Naive thymus-derived CD4-positive, alpha-beta T cell (primary cell): ENCODE results near the gene VASP. TPM values are rescaled to one million over a fixed set of nuclear protein-coding genes. Genes with fewer than 3 reads are reported as not detected.

Experiments
- ATAC-seq: fragments of 150-1000 bp; cut with Tn5 transposase; 2 replicates; pipeline ENCODE4 v1.10.0; 2021; ENCODE audit warnings: mild to moderate bottlenecking, moderate library complexity
- CTCF ChIA-PET: fragments of 350-600 bp; sonication (Branson Sonifier 250); formaldehyde crosslinking; loops from one replicate; lab custom pipeline; 2021; ENCODE audit warnings: antibody characterized with exemption; lab: Charles Lee
- POLR2A ChIA-PET: fragments of 350-600 bp; sonication (Branson Sonifier 250); formaldehyde crosslinking; loops from one replicate; lab custom pipeline; 2021; ENCODE audit warnings: antibody characterized with exemption, inconsistent platforms; lab: Charles Lee
- DNase-seq, 9 donors: peaks; one replicate each; pipeline versions ENCODE4 v3.0.0 to v3.0.0-alpha.2; 2020 to 2022; ENCODE audit warnings: mixed read lengths in 1 of 9
- H3K27ac ChIP-seq: one replicate; pipeline ENCODE4 v1.7.0; 2013; ENCODE audit warnings: mild to moderate bottlenecking, low read depth, low read length, moderate library complexity
- H3K27me3 ChIP-seq, 2 donors: one replicate each; pipeline ENCODE4 v1.7.0; 2013; ENCODE audit warnings: low read length in 2 of 2, mild to moderate bottlenecking in 2 of 2, moderate library complexity in 2 of 2; ENCODE audit not compliant: control insufficient read depth in 2 of 2, insufficient read depth in 2 of 2
- H3K36me3 ChIP-seq, 3 experiments: 1 replicate in 2 of 3; 2 replicates in 1 of 3; pipeline ENCODE4 v1.7.0; 2013; ENCODE audit warnings: low read length in 3 of 3, mild to moderate bottlenecking in 3 of 3, moderate library complexity in 1 of 3; ENCODE audit not compliant: insufficient read depth in 3 of 3, control insufficient read depth in 2 of 3
- H3K4me1 ChIP-seq, 2 donors: one replicate each; pipeline ENCODE4 v1.7.0; 2013; ENCODE audit warnings: low read length in 2 of 2, mild to moderate bottlenecking in 2 of 2, moderate library complexity in 1 of 2; ENCODE audit not compliant: control insufficient read depth in 2 of 2, insufficient read depth in 2 of 2
- H3K4me3 ChIP-seq: 2 replicates; pipeline ENCODE4 v1.7.0; 2013; ENCODE audit warnings: mild to moderate bottlenecking, low read length
- H3K9me3 ChIP-seq, 3 experiments: 1 replicate in 2 of 3; 2 replicates in 1 of 3; pipeline ENCODE4 v1.7.0; 2013; ENCODE audit warnings: low read length in 3 of 3; ENCODE audit not compliant: control insufficient read depth in 2 of 3
- H3K27ac Mint-ChIP-seq, 9 donors: one replicate each; pipeline ENCODE4 v1.8.0; 2020 to 2022; ENCODE audit warnings: mixed read lengths in 9 of 9, mild to moderate bottlenecking in 8 of 9, moderate library complexity in 5 of 9, inconsistent platforms in 2 of 9
- H3K27me3 Mint-ChIP-seq, 5 donors: one replicate each; pipeline ENCODE4 v1.8.0; 2021 to 2022; ENCODE audit warnings: mixed read lengths in 5 of 5, mild to moderate bottlenecking in 1 of 5
- H3K36me3 Mint-ChIP-seq, 5 donors: one replicate each; pipeline ENCODE4 v1.8.0; 2020 to 2022; ENCODE audit warnings: mixed read lengths in 5 of 5, mild to moderate bottlenecking in 3 of 5, inconsistent platforms in 1 of 5
- H3K4me1 Mint-ChIP-seq, 7 donors: one replicate each; pipeline ENCODE4 v1.8.0; 2020 to 2022; ENCODE audit warnings: mixed read lengths in 7 of 7, mild to moderate bottlenecking in 3 of 7, inconsistent platforms in 1 of 7
- H3K4me3 Mint-ChIP-seq, 10 donors: one replicate each; pipeline ENCODE4 v1.8.0; 2020 to 2022; ENCODE audit warnings: mild to moderate bottlenecking in 10 of 10, mixed read lengths in 10 of 10, moderate library complexity in 6 of 10, inconsistent platforms in 2 of 10
- H3K9me3 Mint-ChIP-seq, 11 donors: one replicate each; pipeline ENCODE4 v1.8.0; 2020 to 2022; ENCODE audit warnings: mixed read lengths in 11 of 11, mild to moderate bottlenecking in 4 of 11, inconsistent platforms in 1 of 11, moderate library complexity in 1 of 11
- intact Hi-C, 2 donors: fragments of 100-400 bp; cut with micrococcal nuclease; formaldehyde crosslinking; loops; one replicate each; pipeline ENCODE4 v1.15.1; 2023
- polyA plus RNA-seq, 2 donors: library from polyadenylated mRNA; unstranded; fragments of 300-500 nt; fragmentation: Illumina TruSeq; gene quantifications; one replicate each; pipeline ENCODE4 v1.2.3, GENCODE V29; 2021
- total RNA-seq, 6 experiments: library from RNA in 5 of 6; stranded (reverse) in 5 of 6; gene quantifications; 1 replicate in 5 of 6; 2 replicates in 1 of 6; pipeline ENCODE4 v1.2.3 and lab custom pipeline; 2021 to 2026

The VASP gene
- total and polyA plus RNA-seq, 7 experiments from 2014 or later: 27.0 to 206 (median 74.2) TPM

DNA sequence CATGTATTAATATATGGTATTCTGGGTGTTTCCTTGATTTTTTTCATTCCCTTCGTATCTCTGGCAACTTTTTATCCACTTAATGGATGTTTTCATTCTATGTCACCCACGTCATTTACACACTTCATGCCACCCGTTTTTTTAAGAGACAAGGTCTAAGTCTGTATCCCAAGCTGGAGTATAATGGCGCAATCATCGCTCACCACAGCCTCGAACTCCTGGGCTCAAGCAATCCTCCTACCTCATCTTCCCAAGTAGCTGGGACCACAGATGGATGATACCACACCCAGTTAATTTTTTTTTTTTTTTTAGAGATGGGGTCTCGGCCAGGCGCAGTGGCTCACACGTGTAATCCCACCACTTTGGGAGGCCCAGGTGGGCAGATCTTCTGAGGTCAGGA, 3.4 kb upstream of the VASP start:
- Histone ChIP-seq H3K4me3 (no peak overlapping the region), H3K4me1 (peaks cover 12 to 19% of the 10 kb centered on the region in 2 donors), H3K27me3 (no peaks in the 10 kb centered on the region), H3K27ac (no peak overlapping the region), H3K36me3 (peaks cover 0 to 3% (median 0%) of the 10 kb centered on the region in 3 experiments), H3K9me3 (no peaks in the 10 kb centered on the region)
- ATAC-seq (no peak), DNase-seq (no peak)
- CTCF ChIA-PET: interaction anchor here (3.3 kb wide), 1 partner anchor 138 kb away, joined by 15 read pairs; no protein-coding TSS in a partner anchor
- H3K27me3 Mint-ChIP-seq: peaks cover 0 to 11% (median 0%) of the 10 kb centered on the region in 5 donors
- intact Hi-C loops: no loop called here
- H3K36me3 Mint-ChIP-seq: peaks cover 0 to 11% (median 4%) of the 10 kb centered on the region in 5 donors
- POLR2A ChIA-PET: interaction anchor here (0.8 to 1.0 kb wide), 2 partner anchors 67 to 174 kb away, joined by 5 to 6 read pairs; no protein-coding TSS in a partner anchor
- peaks cover 21 to 35% (median 25%) of the 10 kb centered on the region in 7 donors for H3K4me1 Mint-ChIP-seq
- H3K9me3 Mint-ChIP-seq: no peaks in the 10 kb centered on the region
- H3K4me3 Mint-ChIP-seq: no peak overlapping the region
- peak overlapping the region in 1 of 9 donors; percentile 41 for H3K27ac Mint-ChIP-seq

DNA sequence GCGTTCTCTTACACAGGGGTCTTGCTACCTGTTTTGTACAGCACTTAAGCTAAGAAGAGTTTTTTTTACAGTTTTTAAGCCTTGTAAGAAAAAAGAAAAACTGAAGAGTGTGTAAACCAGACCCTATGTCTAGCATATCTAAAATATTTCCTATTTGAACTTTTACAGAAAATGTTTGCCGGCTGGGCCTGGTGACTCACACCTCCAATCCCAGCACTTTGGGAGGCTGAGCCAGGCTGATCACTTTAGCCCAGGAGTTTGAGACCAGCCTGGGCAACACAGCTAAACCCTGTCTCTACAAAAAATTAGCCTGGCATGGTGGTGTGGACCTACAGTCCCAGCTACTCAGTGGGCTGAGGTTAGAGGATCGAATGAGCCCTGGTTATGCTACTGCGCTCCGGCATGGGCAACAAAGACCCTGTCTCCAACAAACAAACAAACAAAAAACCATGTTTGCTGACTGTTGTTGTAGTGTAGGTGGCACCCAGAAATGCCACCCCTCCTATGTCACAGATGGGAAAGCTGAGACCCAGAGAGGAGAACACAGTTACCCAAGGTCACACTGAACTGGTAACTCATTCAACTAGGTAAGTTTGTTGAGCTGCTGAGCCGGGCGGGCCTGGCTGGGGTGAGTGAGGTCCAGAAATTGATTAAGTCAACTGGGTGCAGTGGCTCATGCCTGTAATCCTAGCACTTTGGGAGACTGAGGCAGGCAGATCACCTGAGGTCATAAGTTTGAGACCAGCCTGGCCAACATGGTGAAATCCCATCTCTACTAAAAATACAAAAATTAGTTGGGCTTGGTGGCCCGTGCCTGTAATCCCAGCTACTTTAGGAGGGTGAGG, 1.9 kb upstream of the VASP start:
- ATAC-seq (no peak), DNase-seq (no peak)
- no peaks in the 10 kb centered on the region for H3K9me3 Mint-ChIP-seq
- H3K36me3 Mint-ChIP-seq: peaks cover 0 to 11% (median 4%) of the 10 kb centered on the region in 5 donors
- no peaks in the 10 kb centered on the region for H3K27me3 ChIP-seq
- intact Hi-C loops: no loop called here
- H3K27ac ChIP-seq: peak overlapping the region; percentile 87
- H3K36me3 ChIP-seq: peaks cover 0 to 3% (median 0%) of the 10 kb centered on the region in 3 experiments
- ChIA-PET POLR2A (interaction anchor here (0.6 to 1.5 kb wide), 9 partner anchors 8 to 1211 kb away, joined by 3 to 7 read pairs (median 4); partner anchors contain the start of genes FOSB and PRKD2), CTCF (interaction anchor here (0.6 to 3.3 kb wide), 10 partner anchors 11 to 137 kb away, joined by 3 to 15 read pairs (median 4); partner anchors contain the start of gene FOSB)
- peaks cover 25 to 40% (median 28%) of the 10 kb centered on the region in 7 donors for H3K4me1 Mint-ChIP-seq
- H3K9me3 ChIP-seq: no peaks in the 10 kb centered on the region
- peaks cover 0 to 4% (median 0%) of the 10 kb centered on the region in 5 donors for H3K27me3 Mint-ChIP-seq
- H3K4me3 Mint-ChIP-seq: peak overlapping the region; percentile 73 to 96 (median 92)
- H3K27ac Mint-ChIP-seq: peak overlapping the region; percentile 67 to 98 (median 94)
- H3K4me3 ChIP-seq: no peak overlapping the region
- H3K4me1 ChIP-seq: peaks cover 14 to 16% of the 10 kb centered on the region in 2 donors

DNA sequence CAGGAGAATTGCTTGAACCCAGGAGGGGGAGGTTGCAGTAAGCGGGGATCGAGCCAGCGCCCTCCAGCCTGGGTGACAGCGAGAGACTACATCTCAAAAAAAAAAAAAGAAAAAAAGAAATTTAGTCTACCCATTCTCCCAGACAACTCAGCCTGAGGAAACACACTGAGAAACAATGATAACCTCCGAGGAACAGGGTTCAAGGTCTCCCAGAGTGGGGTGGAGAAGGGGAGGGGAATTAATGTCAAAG, 1.4 kb upstream of the VASP start:
- Histone ChIP-seq H3K9me3 (no peaks in the 10 kb centered on the region), H3K4me3 (peak overlapping the region; percentile 99), H3K36me3 (peaks cover 0 to 3% (median 0%) of the 10 kb centered on the region in 3 experiments), H3K27ac (peak overlapping the region; percentile 87), H3K4me1 (peaks cover 14 to 18% of the 10 kb centered on the region in 2 donors), H3K27me3 (no peaks in the 10 kb centered on the region)
- CTCF ChIA-PET: interaction anchor here (0.6 to 3.3 kb wide), 9 partner anchors 11 to 136 kb away, joined by 3 to 15 read pairs (median 5); partner anchors contain the start of gene FOSB
- intact Hi-C loops: loop anchor here (1.0 to 2.0 kb wide), 16 partner anchors 9 to 380 kb away; partner anchors contain the start of genes BLOC1S3 (in 2 of the 2), RTN2 (in 2 of the 2), TRAPPC6A (in 2 of the 2) and FBXO46 (in 1 of the 2)
- Mint-ChIP-seq H3K9me3 (no peaks in the 10 kb centered on the region), H3K4me3 (peak overlapping the region; percentile 73 to 96 (median 92)), H3K27ac (peak overlapping the region; percentile 67 to 98 (median 94)), H3K36me3 (peaks cover 0 to 11% (median 4%) of the 10 kb centered on the region in 5 donors), H3K4me1 (peaks cover 27 to 42% (median 31%) of the 10 kb centered on the region in 7 donors), H3K27me3 (peaks cover 0 to 4% (median 0%) of the 10 kb centered on the region in 5 donors)
- POLR2A ChIA-PET: interaction anchor here (0.7 to 1.5 kb wide), 7 partner anchors 8 to 413 kb away, joined by 3 to 7 read pairs (median 4); partner anchors contain the start of gene FOSB
- no peak for DNase-seq
- no peak for ATAC-seq

DNA sequence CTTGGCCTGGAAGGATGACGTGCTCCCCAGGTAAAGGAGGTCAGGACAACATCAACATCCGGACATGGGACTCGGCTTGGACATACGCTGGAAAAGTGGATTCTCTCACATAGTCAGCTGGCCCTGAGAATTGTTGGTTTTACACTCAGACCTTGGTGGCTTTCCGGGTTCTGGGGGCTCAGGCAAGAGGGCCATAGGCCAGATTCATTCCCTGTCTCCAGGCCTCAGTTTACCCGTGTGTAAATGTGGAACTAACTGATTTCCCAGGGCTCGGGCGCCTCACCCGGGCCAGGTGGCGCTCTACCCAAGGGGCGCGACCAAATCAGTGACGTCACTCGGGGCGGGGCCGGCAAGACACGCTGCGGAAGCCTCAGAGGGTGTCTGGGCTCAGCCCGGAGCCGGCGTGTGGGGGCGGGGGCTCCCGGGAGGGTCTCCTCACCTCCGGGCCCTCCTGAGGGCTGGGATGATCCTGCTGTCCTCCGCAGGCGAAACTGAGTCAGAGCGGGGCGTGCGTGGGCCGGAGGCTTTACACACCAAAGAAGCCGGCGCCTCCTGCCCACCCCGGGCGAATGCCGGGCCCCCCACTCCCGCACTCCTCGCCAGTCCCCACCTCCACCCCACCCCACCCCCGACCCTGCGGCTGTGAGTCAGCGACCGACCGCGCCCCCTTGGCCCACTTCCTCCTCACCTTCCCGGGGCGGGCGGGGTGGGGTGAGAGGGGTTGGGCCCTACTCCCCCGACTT, 862 bp upstream of the VASP start:
- DNase-seq (peak; percentile 95 to 99 (median 98)), ATAC-seq (peak; percentile 88)
- H3K27ac ChIP-seq: peak overlapping the region; percentile 87
- Mint-ChIP-seq H3K36me3 (peaks cover 0 to 7% (median 0%) of the 10 kb centered on the region in 5 donors), H3K4me1 (peaks cover 29 to 46% (median 34%) of the 10 kb centered on the region in 7 donors), H3K27ac (peak overlapping the region; percentile 91 to 98 (median 97)), H3K9me3 (no peaks in the 10 kb centered on the region), H3K4me3 (peak overlapping the region; percentile 91 to 96 (median 94)), H3K27me3 (no peaks in the 10 kb centered on the region)
- intact Hi-C loops: loop anchor here (1.0 to 2.0 kb wide), 16 partner anchors 9 to 380 kb away; partner anchors contain the start of genes BLOC1S3 (in 2 of the 2), RTN2 (in 2 of the 2), TRAPPC6A (in 2 of the 2) and FBXO46 (in 1 of the 2)
- H3K27me3 ChIP-seq: no peaks in the 10 kb centered on the region
- peak overlapping the region; percentile 99 for H3K4me3 ChIP-seq
- CTCF ChIA-PET: interaction anchor here (0.6 to 3.3 kb wide), 6 partner anchors 15 to 136 kb away, joined by 3 to 15 read pairs (median 10); partner anchors contain the start of gene FOSB
- peaks cover 0 to 3% (median 0%) of the 10 kb centered on the region in 3 experiments for H3K36me3 ChIP-seq
- H3K4me1 ChIP-seq: peaks cover 14 to 20% of the 10 kb centered on the region in 2 donors
- POLR2A ChIA-PET: interaction anchor here (0.7 to 1.5 kb wide), 6 partner anchors 10 to 414 kb away, joined by 4 to 7 read pairs (median 4); partner anchors contain the start of gene FOSB
- no peaks in the 10 kb centered on the region for H3K9me3 ChIP-seq

DNA sequence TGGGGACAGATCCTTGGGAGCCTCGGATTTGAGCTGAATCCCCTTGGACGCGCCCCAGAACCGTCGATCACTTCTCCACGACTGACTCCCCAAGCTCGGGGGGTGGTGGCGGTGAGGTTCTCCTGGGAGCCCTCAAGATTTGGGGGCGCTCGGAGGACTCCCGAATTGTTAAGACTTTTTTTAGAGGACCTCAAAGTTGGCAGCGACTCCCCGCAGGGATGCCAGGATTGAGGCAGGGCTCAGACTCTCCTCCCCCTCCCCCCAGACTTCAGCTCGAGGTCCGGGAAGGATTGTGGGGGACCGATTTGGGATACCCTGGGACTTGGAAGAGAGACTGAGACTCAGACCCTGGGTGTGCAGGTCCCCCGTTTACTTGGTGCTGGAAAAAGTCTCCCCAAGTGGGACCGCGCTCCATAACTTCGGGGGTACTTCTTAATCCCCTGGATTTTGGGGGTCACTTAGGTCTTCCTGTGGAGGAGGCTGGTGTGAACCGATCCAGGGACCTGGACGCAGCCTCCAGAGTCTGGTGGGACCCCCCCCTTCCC, 665 bp downstream of the VASP start:
- H3K36me3 ChIP-seq: peaks cover 0 to 3% (median 0%) of the 10 kb centered on the region in 3 experiments
- DNase-seq (no peak), ATAC-seq (no peak)
- CTCF ChIA-PET: no interaction called here
- no peaks in the 10 kb centered on the region for H3K9me3 ChIP-seq
- H3K36me3 Mint-ChIP-seq: peaks cover 0 to 8% (median 0%) of the 10 kb centered on the region in 5 donors
- H3K9me3 Mint-ChIP-seq: no peaks in the 10 kb centered on the region
- peak overlapping the region; percentile 89 to 97 (median 94) for H3K4me3 Mint-ChIP-seq
- POLR2A ChIA-PET: interaction anchor here (0.7 to 1.5 kb wide), 6 partner anchors 9 to 185 kb away, joined by 3 to 4 read pairs (median 3); partner anchors contain the start of genes PPM1N and QPCTL
- H3K4me1 Mint-ChIP-seq: peaks cover 35 to 58% (median 38%) of the 10 kb centered on the region in 7 donors
- H3K27me3 Mint-ChIP-seq: no peaks in the 10 kb centered on the region
- H3K27me3 ChIP-seq: no peaks in the 10 kb centered on the region
- peak overlapping the region; percentile 87 for H3K27ac ChIP-seq
- peak overlapping the region; percentile 99 for H3K4me3 ChIP-seq
- peak overlapping the region in 8 of 9 donors; percentile 36 to 98 (median 83) for H3K27ac Mint-ChIP-seq
- intact Hi-C loops: loop anchor here (1.0 to 2.0 kb wide), 11 partner anchors 15 to 329 kb away; partner anchors contain the start of genes BLOC1S3 (in 2 of the 2), TRAPPC6A (in 2 of the 2), FBXO46 (in 1 of the 2) and OPA3 (in 1 of the 2)
- peaks cover 14 to 27% of the 10 kb centered on the region in 2 donors for H3K4me1 ChIP-seq
